ENCODE data around the gene CMTR1. TPM values are rescaled to one million over a fixed set of nuclear protein-coding genes. Genes with fewer than 3 reads are reported as not detected.

The CMTR1 gene
- total and polyA plus RNA-seq, 4 donors, result 4.7 to 25.5 (median 18.8) TPM

DNA sequence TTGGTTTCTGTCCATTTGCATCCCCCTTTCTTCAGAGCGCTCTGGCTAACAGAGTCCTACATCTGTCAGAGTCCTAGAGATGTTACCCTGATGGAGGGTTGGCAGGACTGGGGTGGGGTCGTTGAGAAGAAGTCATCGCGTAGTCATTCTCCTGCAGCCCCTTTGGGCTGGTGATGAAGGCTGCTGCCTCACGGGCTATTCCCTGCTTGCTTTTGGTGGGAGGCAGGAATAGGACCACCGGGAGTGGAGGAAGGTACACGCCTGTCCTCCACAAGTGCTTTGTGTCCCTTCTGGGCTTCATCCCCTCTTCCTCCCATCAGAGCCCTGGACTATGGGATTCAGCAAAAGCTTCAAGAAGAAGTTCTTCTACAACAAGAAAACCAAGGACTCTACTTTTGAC is 45.8 kb downstream of the CMTR1 start:
- H3K9me3 ChIP-seq (ENCODE audit: control insufficient read depth in 4 of 4, low read length in 3 of 4), result no peaks in the 10 kb centered on the region
- 96% methylated on average over 7 of the region's 7 CpGs for WGBS
- H3K36me3 ChIP-seq (ENCODE audit: control insufficient read depth in 4 of 4, insufficient read depth in 3 of 4, low read depth in 1 of 4, low read length in 3 of 4), result peaks cover 8 to 93% (median 41%) of the 10 kb centered on the region in 4 donors
- DNase-seq (ENCODE audit: low spot score), result no peak
- no peak overlapping the region for H3K9ac ChIP-seq (ENCODE audit: low read depth in 1 of 2, low read length in 2 of 2)
- H3K4me3 ChIP-seq (ENCODE audit: low read depth in 1 of 3, low read length in 3 of 3), result no peak overlapping the region
- H3K27me3 ChIP-seq (ENCODE audit: control insufficient read depth in 4 of 4, insufficient read depth in 4 of 4, low read length in 3 of 4), result no peaks in the 10 kb centered on the region
- no peak overlapping the region for H3K27ac ChIP-seq (ENCODE audit: low read depth in 1 of 2, low read length in 2 of 2)
- TF ChIP-seq RAD21 (IDR thresholded peaks at IDR 0.05), result no peak
- TF ChIP-seq HNF4G (IDR thresholded peaks at IDR 0.05), result no peak
- TF ChIP-seq TAF1 (conservative IDR thresholded peaks at IDR 0.05), result no peak
- TF ChIP-seq JUND (IDR thresholded peaks at IDR 0.05), result no peak
- no peak for TF ChIP-seq EGR1 (IDR thresholded peaks at IDR 0.05; ENCODE audit: low read depth in 2 of 2)
- TF ChIP-seq GABPA (IDR thresholded peaks at IDR 0.05 in 1 of 2, conservative IDR thresholded peaks at IDR 0.05 in 1 of 2), result no peak
- no peak for TF ChIP-seq NR2F2 (IDR thresholded peaks at IDR 0.05)
- H3K4me1 ChIP-seq (ENCODE audit: control insufficient read depth in 4 of 4, insufficient read depth in 4 of 4, low read length in 3 of 4), result peaks cover 0 to under 1% (median under 1%) of the 10 kb centered on the region in 4 donors

DNA sequence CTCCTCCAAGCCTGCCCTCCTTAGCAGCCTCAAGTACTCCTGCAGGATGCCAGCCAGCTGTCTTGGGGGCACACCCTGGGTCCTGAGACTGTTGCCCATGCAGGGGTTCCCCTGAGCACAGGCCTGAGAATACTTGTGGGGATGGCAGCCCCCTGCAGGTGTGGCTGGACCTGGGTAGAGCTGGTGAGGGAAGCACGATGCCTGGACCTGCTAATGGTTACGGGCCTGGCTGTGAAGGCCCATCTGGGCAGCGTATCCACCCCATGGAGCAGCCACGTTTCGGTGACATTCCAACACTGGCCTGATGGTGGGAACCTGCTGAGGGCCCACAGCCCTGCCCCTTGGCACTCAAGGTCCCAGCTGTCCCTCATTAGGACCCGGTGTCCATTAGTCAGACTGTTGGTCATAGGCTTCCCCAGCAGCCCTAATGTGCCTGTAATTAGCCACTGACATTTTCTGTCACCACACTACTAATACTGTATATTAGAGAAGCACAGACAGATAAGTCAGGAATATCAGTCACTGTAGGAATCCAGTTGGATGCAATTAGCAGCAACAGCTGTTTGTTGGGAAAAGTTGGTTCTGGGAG is 46.3 kb downstream of the CMTR1 start:
- H3K27ac ChIP-seq (ENCODE audit: low read depth in 1 of 2, low read length in 2 of 2), result no peak overlapping the region
- no peaks in the 10 kb centered on the region for H3K4me1 ChIP-seq (ENCODE audit: control insufficient read depth in 4 of 4, insufficient read depth in 4 of 4, low read length in 3 of 4)
- no peaks in the 10 kb centered on the region for H3K27me3 ChIP-seq (ENCODE audit: control insufficient read depth in 4 of 4, insufficient read depth in 4 of 4, low read length in 3 of 4)
- DNase-seq (ENCODE audit: low spot score), result no peak
- H3K9me3 ChIP-seq (ENCODE audit: control insufficient read depth in 4 of 4, low read length in 3 of 4), result no peaks in the 10 kb centered on the region
- TF ChIP-seq EGR1 (IDR thresholded peaks at IDR 0.05; ENCODE audit: low read depth in 2 of 2) (no peak), FOXA1 (IDR thresholded peaks at IDR 0.05) (no peak), SP1 (IDR thresholded peaks at IDR 0.05) (no peak), JUND (IDR thresholded peaks at IDR 0.05) (no peak)
- TF ChIP-seq, protein P1, sequence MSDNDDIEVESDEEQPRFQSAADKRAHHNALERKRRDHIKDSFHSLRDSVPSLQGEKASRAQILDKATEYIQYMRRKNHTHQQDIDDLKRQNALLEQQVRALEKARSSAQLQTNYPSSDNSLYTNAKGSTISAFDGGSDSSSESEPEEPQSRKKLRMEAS (IDR thresholded peaks at IDR 0.05), result no peak
- H3K4me3 ChIP-seq (ENCODE audit: low read depth in 1 of 3, low read length in 3 of 3), result no peak overlapping the region
- peaks cover 7 to 88% (median 41%) of the 10 kb centered on the region in 4 donors for H3K36me3 ChIP-seq (ENCODE audit: control insufficient read depth in 4 of 4, insufficient read depth in 3 of 4, low read depth in 1 of 4, low read length in 3 of 4)
- no peak overlapping the region for H3K9ac ChIP-seq (ENCODE audit: low read depth in 1 of 2, low read length in 2 of 2)
- 96% methylated on average over 6 of the region's 6 CpGs for WGBS

DNA sequence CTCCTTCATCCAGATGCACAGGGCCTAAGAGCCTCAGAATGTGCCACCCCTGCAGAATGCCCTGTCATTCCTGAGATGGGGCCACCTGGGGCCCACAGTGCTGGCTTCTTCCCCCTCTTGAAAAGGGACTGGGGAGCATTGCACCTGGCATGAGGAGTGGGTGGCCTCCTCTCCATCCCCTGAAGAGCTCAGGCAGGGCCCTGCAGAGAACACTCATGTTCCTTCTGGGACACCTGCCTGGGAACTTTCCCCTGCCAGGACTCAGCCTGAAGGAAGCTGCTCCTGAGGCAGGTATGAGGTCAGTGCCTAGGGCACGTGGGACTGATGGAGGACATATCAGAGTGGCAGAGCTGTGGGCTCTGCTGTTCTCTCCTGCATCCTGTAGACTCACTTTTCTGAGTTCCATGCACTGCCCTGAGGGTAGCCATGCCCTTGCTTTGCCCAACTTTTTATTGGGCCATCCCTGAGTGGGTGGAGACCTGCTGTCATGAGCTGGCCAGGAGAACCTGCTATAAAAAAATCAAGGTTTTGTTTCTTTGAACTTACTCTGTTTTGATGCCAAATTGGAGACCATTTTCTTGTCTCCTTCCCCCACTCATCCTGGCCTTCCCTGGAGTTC is 47.2 kb downstream of the CMTR1 start:
- no peaks in the 10 kb centered on the region for H3K27me3 ChIP-seq (ENCODE audit: control insufficient read depth in 4 of 4, insufficient read depth in 4 of 4, low read length in 3 of 4)
- no peak for TF ChIP-seq SP1 (IDR thresholded peaks at IDR 0.05)
- no peak for TF ChIP-seq RAD21 (IDR thresholded peaks at IDR 0.05)
- TF ChIP-seq HNF4A (conservative IDR thresholded peaks at IDR 0.05), result no peak
- no peak for TF ChIP-seq EGR1 (IDR thresholded peaks at IDR 0.05; ENCODE audit: low read depth in 2 of 2)
- TF ChIP-seq NR2F2 (IDR thresholded peaks at IDR 0.05), result no peak
- TF ChIP-seq, protein P1 (IDR thresholded peaks at IDR 0.05), result no peak
- no peak for TF ChIP-seq YY1 (IDR thresholded peaks at IDR 0.05)
- TF ChIP-seq, protein P2, sequence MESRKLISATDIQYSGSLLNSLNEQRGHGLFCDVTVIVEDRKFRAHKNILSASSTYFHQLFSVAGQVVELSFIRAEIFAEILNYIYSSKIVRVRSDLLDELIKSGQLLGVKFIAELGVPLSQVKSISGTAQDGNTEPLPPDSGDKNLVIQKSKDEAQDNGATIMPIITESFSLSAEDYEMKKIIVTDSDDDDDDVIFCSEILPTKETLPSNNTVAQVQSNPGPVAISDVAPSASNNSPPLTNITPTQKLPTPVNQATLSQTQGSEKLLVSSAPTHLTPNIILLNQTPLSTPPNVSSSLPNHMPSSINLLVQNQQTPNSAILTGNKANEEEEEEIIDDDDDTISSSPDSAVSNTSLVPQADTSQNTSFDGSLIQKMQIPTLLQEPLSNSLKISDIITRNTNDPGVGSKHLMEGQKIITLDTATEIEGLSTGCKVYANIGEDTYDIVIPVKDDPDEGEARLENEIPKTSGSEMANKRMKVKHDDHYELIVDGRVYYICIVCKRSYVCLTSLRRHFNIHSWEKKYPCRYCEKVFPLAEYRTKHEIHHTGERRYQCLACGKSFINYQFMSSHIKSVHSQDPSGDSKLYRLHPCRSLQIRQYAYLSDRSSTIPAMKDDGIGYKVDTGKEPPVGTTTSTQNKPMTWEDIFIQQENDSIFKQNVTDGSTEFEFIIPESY (IDR thresholded peaks at IDR 0.05), result no peak
- TF ChIP-seq, protein P3, sequence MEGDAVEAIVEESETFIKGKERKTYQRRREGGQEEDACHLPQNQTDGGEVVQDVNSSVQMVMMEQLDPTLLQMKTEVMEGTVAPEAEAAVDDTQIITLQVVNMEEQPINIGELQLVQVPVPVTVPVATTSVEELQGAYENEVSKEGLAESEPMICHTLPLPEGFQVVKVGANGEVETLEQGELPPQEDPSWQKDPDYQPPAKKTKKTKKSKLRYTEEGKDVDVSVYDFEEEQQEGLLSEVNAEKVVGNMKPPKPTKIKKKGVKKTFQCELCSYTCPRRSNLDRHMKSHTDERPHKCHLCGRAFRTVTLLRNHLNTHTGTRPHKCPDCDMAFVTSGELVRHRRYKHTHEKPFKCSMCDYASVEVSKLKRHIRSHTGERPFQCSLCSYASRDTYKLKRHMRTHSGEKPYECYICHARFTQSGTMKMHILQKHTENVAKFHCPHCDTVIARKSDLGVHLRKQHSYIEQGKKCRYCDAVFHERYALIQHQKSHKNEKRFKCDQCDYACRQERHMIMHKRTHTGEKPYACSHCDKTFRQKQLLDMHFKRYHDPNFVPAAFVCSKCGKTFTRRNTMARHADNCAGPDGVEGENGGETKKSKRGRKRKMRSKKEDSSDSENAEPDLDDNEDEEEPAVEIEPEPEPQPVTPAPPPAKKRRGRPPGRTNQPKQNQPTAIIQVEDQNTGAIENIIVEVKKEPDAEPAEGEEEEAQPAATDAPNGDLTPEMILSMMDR (IDR thresholded peaks at IDR 0.05; ENCODE audit: low read depth, low read length, missing input control), result no peak
- TF ChIP-seq, protein P4, sequence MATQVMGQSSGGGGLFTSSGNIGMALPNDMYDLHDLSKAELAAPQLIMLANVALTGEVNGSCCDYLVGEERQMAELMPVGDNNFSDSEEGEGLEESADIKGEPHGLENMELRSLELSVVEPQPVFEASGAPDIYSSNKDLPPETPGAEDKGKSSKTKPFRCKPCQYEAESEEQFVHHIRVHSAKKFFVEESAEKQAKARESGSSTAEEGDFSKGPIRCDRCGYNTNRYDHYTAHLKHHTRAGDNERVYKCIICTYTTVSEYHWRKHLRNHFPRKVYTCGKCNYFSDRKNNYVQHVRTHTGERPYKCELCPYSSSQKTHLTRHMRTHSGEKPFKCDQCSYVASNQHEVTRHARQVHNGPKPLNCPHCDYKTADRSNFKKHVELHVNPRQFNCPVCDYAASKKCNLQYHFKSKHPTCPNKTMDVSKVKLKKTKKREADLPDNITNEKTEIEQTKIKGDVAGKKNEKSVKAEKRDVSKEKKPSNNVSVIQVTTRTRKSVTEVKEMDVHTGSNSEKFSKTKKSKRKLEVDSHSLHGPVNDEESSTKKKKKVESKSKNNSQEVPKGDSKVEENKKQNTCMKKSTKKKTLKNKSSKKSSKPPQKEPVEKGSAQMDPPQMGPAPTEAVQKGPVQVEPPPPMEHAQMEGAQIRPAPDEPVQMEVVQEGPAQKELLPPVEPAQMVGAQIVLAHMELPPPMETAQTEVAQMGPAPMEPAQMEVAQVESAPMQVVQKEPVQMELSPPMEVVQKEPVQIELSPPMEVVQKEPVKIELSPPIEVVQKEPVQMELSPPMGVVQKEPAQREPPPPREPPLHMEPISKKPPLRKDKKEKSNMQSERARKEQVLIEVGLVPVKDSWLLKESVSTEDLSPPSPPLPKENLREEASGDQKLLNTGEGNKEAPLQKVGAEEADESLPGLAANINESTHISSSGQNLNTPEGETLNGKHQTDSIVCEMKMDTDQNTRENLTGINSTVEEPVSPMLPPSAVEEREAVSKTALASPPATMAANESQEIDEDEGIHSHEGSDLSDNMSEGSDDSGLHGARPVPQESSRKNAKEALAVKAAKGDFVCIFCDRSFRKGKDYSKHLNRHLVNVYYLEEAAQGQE (IDR thresholded peaks at IDR 0.05), result no peak
- TF ChIP-seq HNF4G (IDR thresholded peaks at IDR 0.05), result no peak
- TF ChIP-seq FOXA2 (IDR thresholded peaks at IDR 0.05), result no peak
- TF ChIP-seq FOXA1 (IDR thresholded peaks at IDR 0.05), result no peak
- no peak overlapping the region for H3K4me3 ChIP-seq (ENCODE audit: low read depth in 1 of 3, low read length in 3 of 3)
- no peak for DNase-seq (ENCODE audit: low spot score)
- no peaks in the 10 kb centered on the region for H3K4me1 ChIP-seq (ENCODE audit: control insufficient read depth in 4 of 4, insufficient read depth in 4 of 4, low read length in 3 of 4)
- no peak overlapping the region for H3K9ac ChIP-seq (ENCODE audit: low read depth in 1 of 2, low read length in 2 of 2)
- no peak overlapping the region for H3K27ac ChIP-seq (ENCODE audit: low read depth in 1 of 2, low read length in 2 of 2)
- H3K36me3 ChIP-seq (ENCODE audit: control insufficient read depth in 4 of 4, insufficient read depth in 3 of 4, low read depth in 1 of 4, low read length in 3 of 4), result peaks cover 2 to 79% (median 37%) of the 10 kb centered on the region in 4 donors
- WGBS, result 93% methylated on average over 1 of the region's 1 CpG
- no peaks in the 10 kb centered on the region for H3K9me3 ChIP-seq (ENCODE audit: control insufficient read depth in 4 of 4, low read length in 3 of 4)
